Neural progenitor cell (in vitro differentiated cells): Measurements from ENCODE around the gene CASP1. TPM values are rescaled to one million over a fixed set of nuclear protein-coding genes. Genes with fewer than 3 reads are reported as not detected.
"Not testable (repeated sequence)": the region's sequence is repeated elsewhere in the genome, so short reads cannot be mapped to it uniquely, and the experiment has no call there.

Experiments
- DNase-seq: peaks from one replicate; pipeline ENCODE4 v3.0.0-alpha.2; 2016; ENCODE audit warnings: low spot score
- H2AFZ ChIP-seq: fragments of 200-600 bp; sonication (generic); replicated peaks from 2 replicates; pipeline ENCODE4 v1.6.1; 2016; ENCODE audit warnings: antibody characterized with exemption
- H3F3A ChIP-seq: fragments of 200-600 bp; sonication (generic); 2 replicates; pipeline ENCODE4 v1.6.1; 2016; ENCODE audit warnings: antibody characterized with exemption, low read depth
- H3K27ac ChIP-seq: fragments of 200-600 bp; sonication (generic); 2 replicates; pipeline ENCODE4 v1.5.1; 2016; ENCODE audit warnings: mild to moderate bottlenecking
- H3K27me3 ChIP-seq: fragments of 200-600 bp; sonication (generic); 2 replicates; pipeline ENCODE4 v1.6.1; 2016; ENCODE audit warnings: mild to moderate bottlenecking, moderate library complexity
- H3K36me3 ChIP-seq: fragments of 200-600 bp; sonication (generic); 2 replicates; pipeline ENCODE4 v1.5.1; 2016
- H3K4me1 ChIP-seq: fragments of 200-600 bp; sonication (generic); 2 replicates; pipeline ENCODE4 v1.6.1; 2016; ENCODE audit warnings: mixed run types
- H3K4me2 ChIP-seq: fragments of 200-600 bp; sonication (generic); 2 replicates; pipeline ENCODE4 v1.6.1; 2016
- H3K4me3 ChIP-seq: fragments of 200-600 bp; sonication (generic); 2 replicates; pipeline ENCODE4 v1.5.1; 2016
- H3K79me2 ChIP-seq: fragments of 200-600 bp; sonication (generic); 2 replicates; pipeline ENCODE4 v1.6.1; 2016; ENCODE audit warnings: low read depth
- H3K9ac ChIP-seq: fragments of 200-600 bp; sonication (generic); 2 replicates; pipeline ENCODE4 v1.6.1; 2016
- H3K9me3 ChIP-seq: fragments of 200-600 bp; sonication (generic); 2 replicates; pipeline ENCODE4 v1.5.1; 2016; ENCODE audit warnings: low read depth
- H4K20me1 ChIP-seq: fragments of 200-600 bp; sonication (generic); 2 replicates; pipeline ENCODE4 v1.6.1; 2016; ENCODE audit warnings: low read depth
- H3K27ac Mint-ChIP-seq: 3 replicates; pipeline ENCODE4 v1.8.0; 2021; ENCODE audit warnings: mixed read lengths
- H3K27me3 Mint-ChIP-seq: 2 replicates; pipeline ENCODE4 v1.8.0; 2022; ENCODE audit warnings: low read depth, mild to moderate bottlenecking, inconsistent platforms, moderate library complexity, mixed read lengths; ENCODE audit not compliant: insufficient read depth
- H3K36me3 Mint-ChIP-seq: 3 replicates; pipeline ENCODE4 v1.8.0; 2021; ENCODE audit warnings: mixed read lengths
- H3K4me1 Mint-ChIP-seq: 3 replicates; pipeline ENCODE4 v1.8.0; 2021; ENCODE audit warnings: mixed read lengths
- H3K4me3 Mint-ChIP-seq: 3 replicates; pipeline ENCODE4 v1.8.0; 2021; ENCODE audit warnings: mild to moderate bottlenecking, moderate library complexity, mixed read lengths
- H3K9me3 Mint-ChIP-seq: 3 replicates; pipeline ENCODE4 v1.8.0; 2020; ENCODE audit warnings: mixed read lengths
- EZH2 ChIP-seq: fragments of 200-600 bp; sonication (generic); IDR thresholded peaks from 2 replicates; pipeline ENCODE4 v1.6.1; 2017; ENCODE audit warnings: antibody characterized with exemption, mild to moderate bottlenecking, moderate library complexity
- EZH2phosphoT487 ChIP-seq: fragments of 200-600 bp; sonication (generic); IDR thresholded peaks from 2 replicates; pipeline ENCODE4 v1.6.1; 2017; ENCODE audit warnings: antibody characterized with exemption
- total RNA-seq: library from RNA; depleted of rRNA; stranded (reverse); fragments of >200 nt; gene quantifications from 2 replicates; pipeline ENCODE4 v1.2.3, GENCODE V29; 2015; ENCODE audit warnings: low replicate concordance
- TF ChIP-seq, protein P1 (sequence below): fragments of 200-600 bp; sonication (generic); IDR thresholded peaks from 2 replicates; pipeline ENCODE4 v1.5.1; 2017; ENCODE audit warnings: antibody characterized with exemption, mild to moderate bottlenecking

Gene CASP1
- total RNA-seq, 1 donor from 2014 or later, result not detected

- DNase-seq, result no peak
Observed at GRCh38 chr11:105046898-105047579, 12.1 kb upstream of the CASP1 start.

DNA sequence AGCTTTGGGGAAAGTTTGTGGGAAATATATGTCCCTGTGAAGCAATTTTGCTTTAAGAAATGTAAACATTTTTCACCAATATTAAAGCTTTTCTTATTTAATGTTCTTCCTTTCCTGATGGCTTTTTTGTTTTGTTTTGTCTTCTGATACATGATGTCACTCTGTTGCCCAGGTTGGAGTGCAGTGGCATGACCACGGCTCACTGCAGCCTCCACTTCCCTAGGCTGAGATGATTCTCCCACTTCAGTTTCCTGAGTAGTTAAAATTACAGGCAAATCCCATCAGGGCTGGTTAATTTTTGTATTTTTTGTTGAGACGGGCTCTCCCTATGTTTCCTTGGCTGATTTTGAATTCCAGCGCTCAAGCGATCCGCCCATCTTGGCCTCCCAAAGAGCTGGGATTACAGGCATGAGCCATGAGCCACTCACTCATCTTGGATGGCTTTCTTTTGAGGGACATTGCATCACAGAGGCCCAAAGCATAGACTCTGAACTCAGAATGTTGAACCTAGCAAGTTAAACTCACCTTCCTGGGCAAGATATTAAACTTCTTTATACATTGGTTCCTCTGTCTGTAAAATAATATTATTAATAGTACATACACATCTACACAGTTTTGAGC is 10.8 kb upstream of the CASP1 start:
- no peak overlapping the region for H3K4me2 ChIP-seq
- H3K27me3 Mint-ChIP-seq, result no peaks in the 10 kb centered on the region
- TF ChIP-seq, protein P1, sequence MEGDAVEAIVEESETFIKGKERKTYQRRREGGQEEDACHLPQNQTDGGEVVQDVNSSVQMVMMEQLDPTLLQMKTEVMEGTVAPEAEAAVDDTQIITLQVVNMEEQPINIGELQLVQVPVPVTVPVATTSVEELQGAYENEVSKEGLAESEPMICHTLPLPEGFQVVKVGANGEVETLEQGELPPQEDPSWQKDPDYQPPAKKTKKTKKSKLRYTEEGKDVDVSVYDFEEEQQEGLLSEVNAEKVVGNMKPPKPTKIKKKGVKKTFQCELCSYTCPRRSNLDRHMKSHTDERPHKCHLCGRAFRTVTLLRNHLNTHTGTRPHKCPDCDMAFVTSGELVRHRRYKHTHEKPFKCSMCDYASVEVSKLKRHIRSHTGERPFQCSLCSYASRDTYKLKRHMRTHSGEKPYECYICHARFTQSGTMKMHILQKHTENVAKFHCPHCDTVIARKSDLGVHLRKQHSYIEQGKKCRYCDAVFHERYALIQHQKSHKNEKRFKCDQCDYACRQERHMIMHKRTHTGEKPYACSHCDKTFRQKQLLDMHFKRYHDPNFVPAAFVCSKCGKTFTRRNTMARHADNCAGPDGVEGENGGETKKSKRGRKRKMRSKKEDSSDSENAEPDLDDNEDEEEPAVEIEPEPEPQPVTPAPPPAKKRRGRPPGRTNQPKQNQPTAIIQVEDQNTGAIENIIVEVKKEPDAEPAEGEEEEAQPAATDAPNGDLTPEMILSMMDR, result no peak
- no peak for TF ChIP-seq EZH2
- TF ChIP-seq EZH2phosphoT487, result no peak

More at GRCh38 chr11:105046898-105047579, 12.1 kb upstream of the CASP1 start:
- no peaks in the 10 kb centered on the region for H3K27me3 Mint-ChIP-seq
- H3K36me3 ChIP-seq, result no peaks in the 10 kb centered on the region
- H3K27ac ChIP-seq, result no peak overlapping the region
- H3K4me1 ChIP-seq, result no peaks in the 10 kb centered on the region
- H3K79me2 ChIP-seq, result no peaks in the 10 kb centered on the region
- H3K9me3 ChIP-seq, result no peaks in the 10 kb centered on the region
- no peaks in the 10 kb centered on the region for H4K20me1 ChIP-seq
- no peaks in the 10 kb centered on the region for H3F3A ChIP-seq
- H3K4me3 Mint-ChIP-seq, result no peak overlapping the region
- H3K9me3 Mint-ChIP-seq, result no peaks in the 10 kb centered on the region
- no peak overlapping the region for H2AFZ ChIP-seq
- no peak overlapping the region for H3K27ac Mint-ChIP-seq
- no peak overlapping the region for H3K9ac ChIP-seq
- H3K4me3 ChIP-seq, result no peak overlapping the region
- no peaks in the 10 kb centered on the region for H3K36me3 Mint-ChIP-seq
- no peaks in the 10 kb centered on the region for H3K27me3 ChIP-seq
- no peak overlapping the region for H3K4me2 ChIP-seq
- H3K4me1 Mint-ChIP-seq, result no peaks in the 10 kb centered on the region
- TF ChIP-seq, protein P1, result no peak
- no peak for TF ChIP-seq EZH2phosphoT487
- TF ChIP-seq EZH2, result no peak

GRCh38 chr11:105044557-105045524 is 9.9 kb upstream of the CASP1 start, which contains the start of gene CARD16:
Gene CARD16, minus strand, starts transcription at chr11:105045335. Its CDS starts 38 bp downstream, at chr11:105045297.
- not testable (repeated sequence) for H3K4me1 Mint-ChIP-seq, H3K9me3 ChIP-seq, H3K9me3 Mint-ChIP-seq, H3K79me2 ChIP-seq, H3K4me1 ChIP-seq, H3K27ac ChIP-seq, H3K4me2 ChIP-seq, H2AFZ ChIP-seq, H3K36me3 ChIP-seq, H3K4me3 ChIP-seq, H3K27me3 ChIP-seq, DNase-seq, H3F3A ChIP-seq, H3K27ac Mint-ChIP-seq, H3K36me3 Mint-ChIP-seq, H3K9ac ChIP-seq, H3K4me3 Mint-ChIP-seq, H3K27me3 Mint-ChIP-seq, H4K20me1 ChIP-seq

More for the DNA sequence above, 10.8 kb upstream of the CASP1 start:
- H3K36me3 ChIP-seq, result no peaks in the 10 kb centered on the region
- no peaks in the 10 kb centered on the region for H3F3A ChIP-seq
- H3K36me3 Mint-ChIP-seq, result no peaks in the 10 kb centered on the region
- no peak overlapping the region for H2AFZ ChIP-seq
- no peak overlapping the region for H3K27ac ChIP-seq
- no peaks in the 10 kb centered on the region for H3K9me3 Mint-ChIP-seq
- H3K4me1 Mint-ChIP-seq, result no peaks in the 10 kb centered on the region
- H4K20me1 ChIP-seq, result no peaks in the 10 kb centered on the region
- no peak overlapping the region for H3K27ac Mint-ChIP-seq
- no peaks in the 10 kb centered on the region for H3K9me3 ChIP-seq
- H3K4me3 Mint-ChIP-seq, result no peak overlapping the region
- DNase-seq, result no peak
- H3K27me3 ChIP-seq, result no peaks in the 10 kb centered on the region
- no peak overlapping the region for H3K4me3 ChIP-seq
- no peak overlapping the region for H3K9ac ChIP-seq
- no peaks in the 10 kb centered on the region for H3K4me1 ChIP-seq
- H3K79me2 ChIP-seq, result no peaks in the 10 kb centered on the region
